Effector CD8-positive, alpha-beta T cell (primary cell): ENCODE data around the gene EXD3.
"Not testable (repeated sequence)": the region's sequence is repeated elsewhere in the genome, so short reads cannot be mapped to it uniquely, and the experiment has no call there.

Experiments used
- DNase-seq: peaks from one replicate; lab custom pipeline; 2025; lab: John Stamatoyannopoulos, UW

Gene EXD3

DNA sequence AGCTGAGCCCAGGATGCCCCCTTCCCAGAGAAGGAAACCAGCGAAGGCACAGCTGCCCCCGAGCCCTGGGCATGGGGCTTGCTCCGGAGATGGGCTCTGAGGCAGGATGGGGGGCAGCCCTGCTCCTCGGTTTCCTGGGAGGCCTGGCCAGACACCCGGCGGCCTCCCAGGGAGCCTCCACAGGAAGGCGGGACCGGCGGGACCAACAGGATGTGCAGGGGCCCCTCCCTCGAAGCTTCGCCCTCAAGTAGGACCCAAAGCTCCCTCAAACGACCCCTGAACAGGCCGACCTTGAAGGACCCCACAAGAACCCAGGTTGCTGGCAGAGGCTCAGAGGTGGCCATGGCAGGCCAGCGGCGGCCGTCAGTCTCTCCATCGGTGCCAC lies 11.7 kb downstream of the EXD3 start:
- DNase-seq: no peak

DNA sequence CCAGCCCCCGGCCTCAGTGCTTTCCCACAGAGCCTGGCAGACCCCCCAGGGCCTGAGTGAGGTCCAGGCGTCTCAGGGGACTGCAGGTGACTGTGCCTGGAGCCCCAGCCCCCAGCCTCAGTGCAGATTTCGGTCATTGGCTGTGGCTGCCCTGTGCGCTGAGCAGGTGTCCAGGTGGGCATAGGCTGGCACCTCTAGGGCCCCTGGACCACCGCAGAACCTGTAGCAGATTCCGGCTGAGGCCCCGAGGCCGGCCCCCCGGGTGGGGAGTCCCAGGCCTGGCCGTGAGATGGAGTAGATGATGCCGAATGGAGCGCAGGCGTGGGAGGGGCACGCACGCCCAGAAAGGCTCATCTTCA lies 12.1 kb downstream of the EXD3 start:
- DNase-seq: no peak

DNA sequence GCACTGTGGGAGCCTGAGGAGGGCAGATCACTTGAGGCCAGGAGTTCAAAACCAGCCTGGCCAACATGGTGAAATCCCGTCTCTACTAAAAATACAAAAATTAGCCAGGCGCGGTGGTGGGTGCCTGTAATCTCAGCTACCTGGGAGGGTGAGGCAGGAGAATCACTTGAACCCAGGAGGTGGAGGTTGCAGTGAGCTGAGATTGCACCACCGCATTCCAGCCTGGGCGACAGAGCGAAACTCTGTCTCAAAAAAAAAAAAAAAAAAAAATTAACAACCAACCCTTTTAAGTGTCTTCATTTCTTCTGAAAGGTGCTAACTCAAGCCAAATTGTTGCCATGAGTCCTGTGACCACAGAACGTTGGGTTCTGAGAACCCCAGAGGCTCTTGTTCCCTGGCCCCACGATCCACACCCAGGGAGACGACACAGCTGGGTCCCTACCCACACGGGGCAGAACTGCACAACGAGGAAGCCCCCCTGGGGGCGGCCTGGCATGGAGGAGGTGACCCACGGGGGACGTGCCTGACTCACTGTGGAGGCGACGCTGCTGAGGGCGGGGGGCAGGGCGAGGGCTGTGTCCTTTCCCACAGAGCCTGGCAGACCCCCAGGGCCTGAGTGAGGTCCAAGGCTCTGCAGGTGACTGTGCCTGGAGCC lies 12.6 kb downstream of the EXD3 start:
- DNase-seq: not testable (repeated sequence)

DNA sequence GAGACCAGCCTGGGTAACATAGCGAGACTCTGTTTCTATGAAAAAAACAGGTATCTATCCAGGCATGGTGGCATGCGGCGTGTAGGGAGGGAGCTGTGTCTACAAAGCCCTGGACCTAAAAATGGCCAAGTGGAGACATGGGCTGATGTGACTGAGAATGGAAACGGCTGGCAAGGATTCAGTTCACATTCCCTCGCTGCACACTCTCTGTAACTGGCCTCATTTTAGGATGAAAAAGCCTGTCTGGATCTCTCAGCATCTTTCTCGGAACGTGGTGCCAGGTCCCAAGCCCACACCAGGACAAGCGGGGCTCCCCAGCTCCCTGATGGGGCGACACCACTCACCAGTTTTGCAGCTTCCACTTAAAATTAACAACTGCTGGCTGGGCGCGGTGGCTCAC lies 13.4 kb downstream of the EXD3 start:
- DNase-seq: no peak

DNA sequence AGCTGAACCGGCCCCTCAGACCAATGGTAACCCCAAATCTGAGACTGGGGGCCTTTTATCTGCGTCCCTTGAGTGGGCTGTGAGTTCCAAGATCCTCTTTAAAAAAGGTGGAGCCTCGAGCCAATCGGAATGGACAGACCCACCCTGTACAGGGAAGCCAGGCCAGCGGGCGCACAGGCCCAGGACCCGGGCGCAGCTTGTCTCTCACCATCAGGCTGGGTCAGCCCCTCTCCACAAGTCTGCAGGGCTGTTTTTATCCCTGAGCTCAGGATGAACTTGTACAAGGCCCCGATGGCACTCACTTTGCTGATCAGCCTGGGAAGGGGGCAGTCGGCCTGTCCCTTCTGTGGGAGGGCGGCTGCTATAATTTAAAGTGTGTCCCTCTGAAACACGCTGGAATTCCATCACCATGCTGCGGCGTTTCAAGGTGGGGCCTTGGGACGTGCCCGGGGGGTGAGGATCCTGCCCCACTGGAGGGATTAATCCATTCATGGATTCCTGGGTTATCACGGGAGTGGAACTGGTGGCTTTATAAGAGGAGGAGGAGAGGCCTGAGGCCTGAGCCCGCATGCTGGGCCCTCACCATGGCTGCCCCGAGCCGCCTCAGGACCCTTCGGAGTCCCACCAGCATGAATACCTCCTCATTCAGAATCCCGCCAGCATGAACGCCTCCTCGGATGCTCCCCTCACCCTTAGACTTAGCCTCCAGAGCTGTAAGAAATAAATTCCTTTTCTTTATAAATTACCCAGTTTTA lies 14.1 kb downstream of the EXD3 start:
- DNase-seq: no peak

DNA sequence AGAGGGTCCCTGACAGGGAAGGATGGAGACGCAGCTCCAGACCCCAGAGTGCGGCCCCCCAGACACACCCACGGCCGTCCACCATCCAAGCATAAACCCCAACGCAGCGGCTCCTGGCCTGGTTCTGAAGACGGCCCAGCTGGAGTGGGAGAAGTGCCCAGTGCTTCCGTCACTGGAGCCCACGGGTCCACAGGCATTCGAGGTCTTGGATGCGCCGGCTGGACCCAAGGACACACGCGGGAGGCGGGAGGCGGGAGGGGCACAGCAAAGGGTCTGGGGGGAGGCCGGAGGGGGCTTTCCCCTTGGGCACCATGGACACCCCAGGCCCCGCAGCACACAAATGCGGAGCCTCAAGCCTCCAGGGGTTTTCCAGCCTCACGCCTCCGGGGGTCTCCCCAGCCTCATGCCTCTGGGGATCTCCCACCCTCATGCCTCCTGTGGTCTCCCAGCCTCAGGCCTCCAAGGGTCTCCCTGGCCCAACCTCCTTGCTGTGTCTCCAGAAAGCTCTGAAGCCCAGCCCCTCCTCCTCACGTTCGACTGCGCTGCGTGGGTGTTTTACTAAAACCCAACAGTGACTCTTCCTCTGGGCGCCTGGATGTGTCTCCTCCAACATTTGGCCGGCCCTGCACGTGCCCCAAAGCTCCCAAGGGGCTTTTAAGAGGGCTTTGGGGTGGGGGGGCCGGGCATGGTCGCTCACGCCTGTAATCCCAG lies 15.2 kb downstream of the EXD3 start:
- DNase-seq: no peak

DNA sequence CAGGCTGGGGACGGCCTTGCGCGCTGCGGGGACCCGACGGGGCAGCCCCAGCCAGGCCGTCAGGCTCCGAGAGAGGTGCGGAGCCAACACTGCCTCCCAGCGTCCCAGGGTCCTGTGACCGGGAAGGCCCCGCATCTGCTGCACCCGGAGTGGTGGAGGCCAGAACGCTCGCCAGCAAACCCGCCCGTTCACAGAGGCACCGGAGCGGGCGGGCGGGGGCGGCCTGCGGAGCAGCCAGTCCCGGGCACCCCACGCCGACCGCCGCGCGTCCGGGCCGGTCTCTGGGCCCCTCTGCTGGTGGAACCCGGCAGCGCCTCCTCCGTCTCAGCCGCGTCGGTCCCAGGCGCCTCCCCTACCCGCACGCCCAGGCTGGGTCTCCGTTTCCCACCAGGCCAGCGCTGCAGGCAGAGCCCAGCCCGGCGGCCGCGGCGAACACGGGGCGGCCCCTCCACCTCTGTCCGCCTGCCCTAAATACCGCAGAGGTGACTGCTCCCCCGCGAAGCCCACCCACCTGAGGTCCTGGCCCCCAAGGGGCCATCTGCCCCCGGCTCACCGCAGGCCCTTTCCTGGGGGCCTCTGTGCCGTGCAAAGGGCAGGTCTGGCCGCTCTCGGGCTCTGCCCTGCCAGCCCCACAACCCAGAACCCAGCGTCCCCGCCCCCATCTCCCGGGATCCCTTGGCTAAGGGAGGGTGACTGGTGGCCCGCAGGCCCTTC lies 15.9 kb downstream of the EXD3 start:
- DNase-seq: peak; percentile 30

DNA sequence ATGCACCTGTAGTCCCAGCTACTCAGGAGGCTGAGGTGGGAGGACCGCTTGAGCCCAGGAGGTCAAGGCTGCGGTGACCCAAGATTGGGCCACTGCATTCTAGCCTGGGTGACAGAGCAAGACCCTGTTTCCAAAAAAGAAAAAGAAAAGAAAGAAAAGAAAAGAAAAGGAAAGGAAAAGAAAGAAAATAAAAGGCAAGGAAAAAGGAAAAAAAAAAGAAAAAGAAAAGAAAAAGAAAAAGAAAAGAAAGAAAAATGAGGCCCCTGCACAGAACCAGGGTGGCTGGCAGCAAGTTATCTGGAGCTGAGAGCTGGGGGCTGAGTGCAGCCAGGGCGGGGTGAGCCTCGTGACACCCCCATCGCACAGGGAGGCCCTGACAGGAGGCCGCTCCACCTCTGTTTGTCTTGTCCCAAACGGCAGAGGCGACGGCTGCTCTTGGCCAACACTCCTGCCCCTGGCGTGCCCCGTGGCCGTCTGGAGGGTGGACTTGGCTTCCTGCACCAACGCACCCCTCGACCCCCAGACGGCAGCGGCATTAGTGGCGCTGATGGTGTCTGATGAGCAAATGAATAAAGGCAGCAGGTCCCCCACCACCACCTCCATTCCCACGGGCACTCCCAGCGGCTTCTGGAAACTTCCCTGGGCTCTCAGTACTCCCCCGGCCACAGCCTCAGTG lies 16.7 kb downstream of the EXD3 start:
- DNase-seq: no peak

DNA sequence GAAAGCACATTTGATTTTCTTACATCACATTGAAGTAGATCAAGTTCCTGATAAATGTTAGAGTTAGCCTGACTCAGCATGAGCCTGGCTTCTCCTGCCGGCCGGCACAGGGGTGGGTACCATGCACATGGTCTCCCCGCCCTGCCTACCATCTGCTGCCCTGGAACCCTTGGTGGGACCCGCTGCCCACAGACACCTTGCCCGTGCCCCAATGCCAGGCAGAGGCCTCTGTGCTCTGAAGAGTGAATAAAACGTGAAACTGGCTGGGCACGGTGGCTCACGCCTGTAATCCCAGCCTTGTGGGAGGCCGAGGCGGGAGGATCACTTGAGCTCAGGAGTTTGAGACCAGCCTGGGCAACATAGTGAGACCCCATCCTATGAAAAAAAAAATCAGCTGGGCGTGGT lies 17.3 kb downstream of the EXD3 start:
- no peak for DNase-seq

DNA sequence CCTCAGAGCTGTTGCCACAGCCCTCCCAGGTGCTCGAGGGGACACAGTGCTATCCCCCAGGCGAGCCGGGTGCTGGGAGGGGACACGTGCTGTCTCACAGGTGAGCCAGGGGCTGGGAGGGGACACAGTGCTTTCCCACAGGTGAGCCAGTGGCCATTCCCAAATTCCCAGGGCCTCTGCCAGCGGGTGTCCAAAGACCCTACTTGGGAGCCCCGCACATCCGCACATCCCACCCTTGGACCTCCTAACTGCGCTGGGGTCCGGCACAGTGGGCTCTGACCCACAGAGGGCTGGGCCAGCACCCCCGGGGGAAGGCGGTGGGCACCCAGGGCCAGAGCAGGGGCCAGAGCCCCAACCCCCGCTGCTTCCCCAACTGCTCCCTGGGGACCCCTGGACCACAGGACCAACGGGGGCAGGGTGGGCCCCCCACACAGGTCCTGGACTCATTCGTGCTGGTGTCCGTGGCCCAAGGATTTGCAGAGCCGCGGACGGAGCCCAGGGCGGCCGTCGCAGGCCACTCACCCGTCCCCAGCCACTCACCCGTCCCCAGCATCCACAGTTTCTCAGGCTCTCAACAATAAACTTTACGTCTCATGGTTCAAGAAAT lies 17.9 kb downstream of the EXD3 start:
- no peak for DNase-seq

DNA sequence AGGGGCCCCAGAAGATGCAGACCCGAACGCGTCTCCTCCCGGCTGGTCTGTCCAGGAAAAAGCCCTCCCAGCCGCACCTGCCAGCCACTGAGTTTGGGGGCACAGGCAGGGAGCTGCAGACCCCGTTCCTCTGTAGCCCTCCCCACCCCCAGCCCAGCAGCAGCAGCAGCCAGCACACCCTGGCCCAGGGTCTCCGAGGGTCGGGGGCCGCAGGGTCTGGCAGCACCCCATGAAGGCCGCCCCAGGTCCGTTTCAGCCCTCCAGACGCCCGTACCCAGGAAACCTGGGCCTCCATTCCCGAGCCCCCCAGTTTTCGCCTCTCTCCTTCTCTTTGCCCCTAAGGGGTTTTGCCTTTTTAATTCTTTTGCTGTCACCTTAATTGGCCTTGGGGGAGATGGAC lies 19.7 kb downstream of the EXD3 start:
- DNase-seq: no peak

DNA sequence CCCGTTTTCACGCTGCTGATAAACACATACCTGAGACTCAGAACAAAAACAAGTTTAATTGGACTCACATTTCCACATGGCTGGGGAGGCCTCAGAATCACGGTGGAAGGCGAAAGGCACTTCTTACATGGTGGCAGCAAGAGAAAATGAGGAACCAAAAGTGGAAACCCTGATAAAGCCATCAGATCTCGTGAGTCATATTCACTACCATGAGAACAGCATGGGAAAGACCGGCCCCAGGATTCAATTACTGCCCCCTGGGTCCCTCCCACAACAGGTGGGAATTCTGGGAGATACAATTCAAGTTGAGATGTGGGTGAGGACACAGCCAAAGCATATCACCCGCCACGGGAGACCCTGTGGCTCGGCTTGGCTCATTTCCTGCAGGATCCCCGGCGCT lies 20.2 kb downstream of the EXD3 start:
- DNase-seq: no peak

DNA sequence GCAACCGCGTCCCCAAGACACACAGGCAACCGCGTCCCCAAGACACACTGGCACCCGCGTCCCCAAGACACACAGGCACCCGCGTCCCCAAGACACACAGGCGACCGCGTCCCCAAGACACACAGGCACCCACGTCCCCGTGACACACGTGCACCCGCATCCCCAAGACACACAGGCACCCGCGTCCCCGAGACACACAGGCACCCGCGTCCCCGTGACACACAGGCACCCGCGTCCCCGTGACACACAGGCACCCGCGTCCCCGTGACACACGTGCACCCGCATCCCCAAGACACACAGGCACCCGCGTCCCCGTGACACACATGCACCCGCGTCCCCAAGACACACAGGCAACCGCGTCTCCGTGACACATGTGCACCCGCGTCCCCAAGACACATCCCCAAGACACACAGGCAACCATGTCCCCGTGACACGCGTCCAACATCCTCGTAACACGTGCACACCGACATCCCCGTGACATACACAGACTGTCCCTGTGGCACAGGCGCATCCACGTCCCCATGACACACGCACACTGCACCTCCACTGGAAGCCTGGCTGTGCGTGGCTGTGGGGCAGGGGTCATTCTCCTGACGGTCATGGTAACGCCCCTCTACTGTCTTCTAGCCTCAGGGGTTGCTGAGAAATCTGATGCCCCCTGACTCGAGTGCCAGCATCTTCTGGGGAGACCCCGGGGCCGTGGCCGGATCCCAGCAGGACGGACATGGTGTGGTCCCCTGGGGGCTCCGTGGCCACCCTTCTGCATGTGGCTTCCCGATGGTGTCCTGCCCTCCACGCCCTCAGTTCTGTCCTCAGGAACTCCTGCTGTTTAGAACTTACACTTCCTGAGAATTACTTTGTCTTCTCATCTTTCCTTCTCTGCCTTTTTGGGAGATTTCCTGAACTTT lies 24.1 kb downstream of the EXD3 start:
- DNase-seq: no peak

DNA sequence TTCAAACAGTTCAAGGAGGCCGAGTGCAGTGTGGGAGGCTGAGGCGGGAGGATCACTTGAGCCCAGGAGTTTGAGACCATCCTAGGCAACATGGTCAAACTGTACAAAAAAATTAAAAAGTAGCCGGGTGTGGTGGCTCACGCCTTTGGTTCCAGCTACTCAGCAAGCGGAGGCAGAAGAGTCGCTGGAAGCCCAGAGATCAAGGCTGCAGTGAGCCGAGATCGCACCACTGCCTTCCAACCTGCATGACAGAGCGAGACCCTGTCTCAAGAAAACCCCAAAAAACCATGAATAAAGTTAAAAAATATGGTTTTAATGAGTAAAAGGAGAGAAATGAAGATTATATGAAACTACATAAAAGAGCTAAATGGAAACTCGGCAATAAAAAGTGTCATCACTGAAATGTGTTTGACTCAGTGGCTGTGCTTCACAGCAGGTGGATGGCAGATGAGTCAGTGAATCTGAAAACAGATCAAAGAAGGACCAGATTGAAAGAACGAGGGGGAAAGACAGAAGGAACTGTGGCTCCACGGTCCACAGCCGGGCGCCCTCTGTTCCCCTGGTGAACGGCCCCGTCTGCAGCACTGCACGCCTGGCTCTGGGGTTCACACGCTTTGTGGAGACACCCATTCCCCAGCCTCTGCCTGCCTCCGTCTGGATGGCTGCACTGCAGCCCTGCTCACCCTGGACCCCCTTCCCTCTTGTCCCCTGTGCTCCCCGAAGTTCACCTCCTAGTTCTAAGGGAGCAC lies 25.1 kb downstream of the EXD3 start:
- DNase-seq: no peak

DNA sequence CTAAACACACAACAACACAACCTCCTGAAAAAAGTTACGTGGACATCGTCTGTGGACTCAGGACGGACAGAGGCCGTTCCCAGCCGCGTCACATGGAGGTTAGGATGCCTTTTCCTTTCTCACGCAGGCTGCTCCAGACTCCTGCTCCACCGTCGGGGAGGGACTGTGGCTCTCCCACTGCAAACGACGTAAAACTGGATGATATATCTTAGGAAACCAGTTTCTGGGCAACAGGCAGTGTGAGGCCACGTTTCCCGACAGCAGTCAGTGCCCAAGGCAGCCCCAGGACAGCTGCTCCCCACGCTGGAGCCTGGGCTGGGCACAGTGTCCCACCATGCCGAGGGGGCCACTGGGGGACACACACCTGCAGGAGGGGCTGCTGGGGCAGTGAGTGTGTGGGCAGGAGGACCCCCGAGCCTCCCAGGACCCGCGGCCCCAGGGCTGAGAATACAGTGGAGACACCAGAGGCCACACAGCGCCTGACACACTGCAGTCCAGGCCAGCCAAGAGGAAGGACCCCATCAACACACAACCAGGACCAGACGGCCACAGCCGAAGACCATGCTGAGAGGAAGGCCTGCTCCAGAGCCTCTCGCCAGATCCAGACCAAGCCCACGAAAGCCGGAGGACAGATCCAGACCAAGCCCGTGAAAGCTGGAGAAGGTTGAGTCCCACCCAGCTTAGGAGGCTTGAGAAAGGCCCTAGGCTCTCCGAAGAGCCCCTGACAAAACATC lies 26.2 kb downstream of the EXD3 start:
- DNase-seq: no peak

DNA sequence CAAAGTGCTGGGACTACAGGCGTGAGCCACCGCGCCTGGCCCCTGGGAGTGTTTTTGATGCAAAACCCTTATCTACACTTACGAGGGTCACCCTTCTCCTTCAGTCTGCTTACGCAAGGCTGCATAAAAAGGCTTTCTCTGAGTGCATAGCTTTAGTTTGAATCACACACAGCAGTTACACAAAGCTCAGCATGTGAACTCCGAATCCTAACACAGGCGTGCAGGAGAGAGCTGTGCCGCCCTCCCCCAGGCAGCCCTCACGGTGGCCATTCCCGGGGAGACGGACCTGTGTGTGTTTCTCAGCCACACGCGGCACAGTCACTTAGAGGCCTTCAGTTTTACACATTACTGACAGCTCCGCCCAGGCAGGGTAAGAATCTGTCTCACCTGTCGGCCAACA lies 26.7 kb downstream of the EXD3 start:
- DNase-seq: no peak

DNA sequence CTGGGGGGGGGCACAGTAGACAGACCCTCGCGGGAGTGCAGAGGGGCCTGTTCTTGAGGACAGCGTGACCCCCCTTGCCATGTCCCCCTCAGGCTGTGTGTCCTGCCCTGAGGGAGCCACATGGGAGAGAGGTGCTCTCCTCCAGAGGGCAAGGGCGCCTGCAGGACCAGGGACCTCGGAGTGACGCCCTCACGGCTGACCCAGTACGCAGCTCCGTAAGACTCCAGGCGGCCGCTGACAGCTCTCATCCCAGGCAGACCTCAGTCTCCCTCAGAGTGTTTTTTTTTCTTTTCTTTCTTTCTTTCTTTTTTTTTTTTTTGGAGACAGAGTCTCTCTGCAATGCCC lies 27.3 kb downstream of the EXD3 start:
- DNase-seq: no peak

DNA sequence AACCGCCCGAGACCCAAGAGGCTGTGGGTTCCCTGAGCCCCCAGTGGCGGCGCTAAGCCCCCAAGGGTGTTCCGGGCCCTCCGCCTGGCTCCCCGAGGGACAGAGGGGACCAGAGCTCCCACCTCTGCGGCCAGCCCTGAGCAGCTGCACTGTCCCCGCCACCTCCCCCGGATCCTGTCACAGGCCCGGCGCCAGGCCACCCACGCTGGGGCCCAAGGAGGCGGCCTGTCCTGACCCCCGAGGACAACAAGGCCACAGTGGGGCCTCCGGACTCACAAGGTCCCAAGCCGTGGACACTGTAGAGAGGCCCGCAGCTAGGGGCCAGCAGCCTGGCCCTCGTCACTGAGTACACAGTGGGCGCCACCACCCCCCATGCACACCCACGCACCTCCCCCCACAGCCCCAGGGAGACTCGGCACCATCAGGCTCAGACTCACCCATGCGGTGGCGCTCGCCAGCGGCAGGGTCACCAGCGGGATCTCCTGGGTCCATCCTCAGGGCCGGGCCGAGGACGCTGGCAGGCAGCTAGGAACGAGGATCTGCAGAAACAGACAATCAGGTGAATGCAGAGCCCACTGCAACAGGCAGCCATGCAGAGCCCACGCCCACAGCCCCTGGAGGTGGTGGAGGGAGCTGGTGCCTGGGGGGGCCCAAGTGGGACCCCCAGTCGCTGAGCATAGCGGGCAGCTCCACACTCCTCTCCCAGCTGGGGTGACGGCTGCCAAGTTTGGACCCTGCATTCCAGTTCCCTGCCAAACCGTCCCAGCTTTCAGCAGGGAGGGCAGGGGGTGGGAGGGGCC lies 27.9 kb downstream of the EXD3 start:
- DNase-seq: no peak
